Measurements from ENCODE around the gene ZFY.

- TF ChIP-seq CTCF (conservative IDR thresholded peaks at IDR 0.05; ENCODE audit: low read depth, low read length) (no peak), EZH2 (IDR thresholded peaks at IDR 0.05; ENCODE audit: borderline replicate concordance, low read depth, low read length, poor library complexity, severe bottlenecking) (no peak)
These were observed 84.4 kb downstream of the ZFY start for GRCh38 chrY:3019584-3019983.
